Measurements from ENCODE around the gene BTN2A1.
"Not testable (repeated sequence)": the region's sequence is repeated elsewhere in the genome, so short reads cannot be mapped to it uniquely, and the experiment has no call there.

DNA sequence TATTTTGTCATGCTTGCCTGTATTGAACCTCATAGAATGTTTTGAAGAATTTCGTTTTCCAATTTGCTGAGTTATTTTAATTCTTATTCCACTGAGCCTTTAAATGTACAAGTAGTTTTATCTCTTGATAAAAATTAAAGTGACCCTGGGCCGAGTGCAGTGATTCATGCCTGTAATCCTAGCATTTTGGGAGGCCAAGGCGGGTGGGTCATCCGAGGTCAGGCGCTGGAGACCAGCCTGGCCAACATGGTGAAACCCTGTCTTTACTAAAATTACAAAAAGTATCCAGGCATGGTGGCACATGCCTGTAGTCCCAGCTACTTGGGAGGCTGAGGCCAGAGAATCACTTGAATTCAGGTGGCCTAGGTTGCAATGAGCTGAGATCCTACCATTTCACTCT, 3.6 kb downstream of the BTN2A1 start:
- TF ChIP-seq, protein P1, sequence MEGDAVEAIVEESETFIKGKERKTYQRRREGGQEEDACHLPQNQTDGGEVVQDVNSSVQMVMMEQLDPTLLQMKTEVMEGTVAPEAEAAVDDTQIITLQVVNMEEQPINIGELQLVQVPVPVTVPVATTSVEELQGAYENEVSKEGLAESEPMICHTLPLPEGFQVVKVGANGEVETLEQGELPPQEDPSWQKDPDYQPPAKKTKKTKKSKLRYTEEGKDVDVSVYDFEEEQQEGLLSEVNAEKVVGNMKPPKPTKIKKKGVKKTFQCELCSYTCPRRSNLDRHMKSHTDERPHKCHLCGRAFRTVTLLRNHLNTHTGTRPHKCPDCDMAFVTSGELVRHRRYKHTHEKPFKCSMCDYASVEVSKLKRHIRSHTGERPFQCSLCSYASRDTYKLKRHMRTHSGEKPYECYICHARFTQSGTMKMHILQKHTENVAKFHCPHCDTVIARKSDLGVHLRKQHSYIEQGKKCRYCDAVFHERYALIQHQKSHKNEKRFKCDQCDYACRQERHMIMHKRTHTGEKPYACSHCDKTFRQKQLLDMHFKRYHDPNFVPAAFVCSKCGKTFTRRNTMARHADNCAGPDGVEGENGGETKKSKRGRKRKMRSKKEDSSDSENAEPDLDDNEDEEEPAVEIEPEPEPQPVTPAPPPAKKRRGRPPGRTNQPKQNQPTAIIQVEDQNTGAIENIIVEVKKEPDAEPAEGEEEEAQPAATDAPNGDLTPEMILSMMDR (IDR thresholded peaks at IDR 0.05; ENCODE audit: low read depth, low read length): not testable (repeated sequence)
- not testable (repeated sequence) for TF ChIP-seq EZH2phosphoT487 (IDR thresholded peaks at IDR 0.05; ENCODE audit: low read depth)
